ENCODE results near the gene BRAT1. TPM values are rescaled to one million over a fixed set of nuclear protein-coding genes. Genes with fewer than 3 reads are reported as not detected.

Gene BRAT1
- total and polyA plus RNA-seq, 2 donors from 2014 or later, result 18.7 to 23.7 TPM

- intact Hi-C loops (cut with DNase I), result no loop called here
- Histone ChIP-seq H3K9me3 (ENCODE audit: control insufficient read depth in 2 of 3, insufficient read depth in 1 of 3, low read length in 3 of 3) (no peaks in the 10 kb centered on the region), H3K4me1 (ENCODE audit: control insufficient read depth in 2 of 3, insufficient read depth in 2 of 3, low read depth in 1 of 3, low read length in 3 of 3) (peaks cover 0 to 14% (median 0%) of the 10 kb centered on the region in 3 donors), H3K36me3 (ENCODE audit: control insufficient read depth in 2 of 3, insufficient read depth in 3 of 3, low read length in 3 of 3) (no peaks in the 10 kb centered on the region), H3K27me3 (ENCODE audit: control insufficient read depth, insufficient read depth, low read length) (no peaks in the 10 kb centered on the region), H3K4me3 (ENCODE audit: low read length in 3 of 3) (no peak overlapping the region), H3K9ac (ENCODE audit: low read length in 3 of 3) (no peak overlapping the region), H3K27ac (ENCODE audit: low read depth in 2 of 2, low read length in 2 of 2) (no peak overlapping the region)
- FAIRE-seq (no peak), DNase-seq (no peak)
- no peak for TF ChIP-seq CTCF (IDR thresholded peaks at IDR 0.05; ENCODE audit: borderline replicate concordance, extremely low read depth, insufficient read depth)
These were observed 63.3 kb downstream of the BRAT1 start for GRCh38 chr7:2492038-2492437.

GRCh38 chr7:2490181-2490651 is 65.1 kb downstream of the BRAT1 start:
- no peaks in the 10 kb centered on the region for H3K27me3 ChIP-seq (ENCODE audit: control insufficient read depth, insufficient read depth, low read length)
- peak overlapping the region in 1 of 2 donors; percentile 73 for H3K27ac ChIP-seq (ENCODE audit: low read depth in 2 of 2, low read length in 2 of 2)
- H3K36me3 ChIP-seq (ENCODE audit: control insufficient read depth in 2 of 3, insufficient read depth in 3 of 3, low read length in 3 of 3), result no peaks in the 10 kb centered on the region
- no peak overlapping the region for H3K4me3 ChIP-seq (ENCODE audit: low read length in 3 of 3)
- no peaks in the 10 kb centered on the region for H3K9me3 ChIP-seq (ENCODE audit: control insufficient read depth in 2 of 3, insufficient read depth in 1 of 3, low read length in 3 of 3)
- no peak for FAIRE-seq
- peak in 2 of 5 donors; percentile 79 for DNase-seq
- no peak overlapping the region for H3K9ac ChIP-seq (ENCODE audit: low read length in 3 of 3)
- intact Hi-C loops (cut with DNase I), result no loop called here
- peaks cover 0 to 14% (median 0%) of the 10 kb centered on the region in 3 donors for H3K4me1 ChIP-seq (ENCODE audit: control insufficient read depth in 2 of 3, insufficient read depth in 2 of 3, low read depth in 1 of 3, low read length in 3 of 3)
- no peak for TF ChIP-seq CTCF (IDR thresholded peaks at IDR 0.05; ENCODE audit: borderline replicate concordance, extremely low read depth, insufficient read depth)

- DNase-seq (peak in 1 of 5 donors; percentile 78), FAIRE-seq (no peak)
- H3K27ac ChIP-seq (ENCODE audit: low read depth in 2 of 2, low read length in 2 of 2), result peak overlapping the region; percentile 41 to 51
These were observed 66.6 kb downstream of the BRAT1 start for GRCh38 chr7:2488681-2489080.

More at GRCh38 chr7:2488681-2489080, 66.6 kb downstream of the BRAT1 start:
- Histone ChIP-seq H3K27me3 (ENCODE audit: control insufficient read depth, insufficient read depth, low read length) (no peaks in the 10 kb centered on the region), H3K9me3 (ENCODE audit: control insufficient read depth in 2 of 3, insufficient read depth in 1 of 3, low read length in 3 of 3) (no peaks in the 10 kb centered on the region), H3K9ac (ENCODE audit: low read length in 3 of 3) (no peak overlapping the region), H3K4me1 (ENCODE audit: control insufficient read depth in 2 of 3, insufficient read depth in 2 of 3, low read depth in 1 of 3, low read length in 3 of 3) (peaks cover 0 to 12% (median 0%) of the 10 kb centered on the region in 3 donors), H3K4me3 (ENCODE audit: low read length in 3 of 3) (no peak overlapping the region), H3K36me3 (ENCODE audit: control insufficient read depth in 2 of 3, insufficient read depth in 3 of 3, low read length in 3 of 3) (no peaks in the 10 kb centered on the region)
- intact Hi-C loops (cut with DNase I), result no loop called here
- TF ChIP-seq CTCF (IDR thresholded peaks at IDR 0.05; ENCODE audit: borderline replicate concordance, extremely low read depth, insufficient read depth), result no peak

Data from kidney (tissue), 14 donors.